Head of caudate nucleus (tissue), 42 donors: ENCODE data around the gene PRSS48.
"Not testable (repeated sequence)": the region's sequence is repeated elsewhere in the genome, so short reads cannot be mapped to it uniquely, and the experiment has no call there.

Experiments used
- DNase-seq, 42 donors: peaks; one replicate each; pipeline versions ENCODE4 v3.0.0 to v3.0.0-alpha.2; 2020 to 2021; ENCODE audit warnings: mixed read lengths in 7 of 42
- intact Hi-C: fragments of 100-400 bp; cut with DNase I; formaldehyde crosslinking; loops from one replicate; pipeline ENCODE4 v1.15.0; 2022

Gene PRSS48, protein sequence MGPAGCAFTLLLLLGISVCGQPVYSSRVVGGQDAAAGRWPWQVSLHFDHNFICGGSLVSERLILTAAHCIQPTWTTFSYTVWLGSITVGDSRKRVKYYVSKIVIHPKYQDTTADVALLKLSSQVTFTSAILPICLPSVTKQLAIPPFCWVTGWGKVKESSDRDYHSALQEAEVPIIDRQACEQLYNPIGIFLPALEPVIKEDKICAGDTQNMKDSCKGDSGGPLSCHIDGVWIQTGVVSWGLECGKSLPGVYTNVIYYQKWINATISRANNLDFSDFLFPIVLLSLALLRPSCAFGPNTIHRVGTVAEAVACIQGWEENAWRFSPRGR

GRCh38 chr4:151276787-151277562 is at the start of gene PRSS48:
Gene PRSS48 (plus strand): TSS chr4:151277161. CDS start chr4:151277173, 12 bp downstream.
- peak; percentile 64 to 96 (median 87) for DNase-seq
- intact Hi-C loops = loop anchor here (2.0 kb wide), 1 partner anchor 86 kb away; no protein-coding TSS in a partner anchor

DNA sequence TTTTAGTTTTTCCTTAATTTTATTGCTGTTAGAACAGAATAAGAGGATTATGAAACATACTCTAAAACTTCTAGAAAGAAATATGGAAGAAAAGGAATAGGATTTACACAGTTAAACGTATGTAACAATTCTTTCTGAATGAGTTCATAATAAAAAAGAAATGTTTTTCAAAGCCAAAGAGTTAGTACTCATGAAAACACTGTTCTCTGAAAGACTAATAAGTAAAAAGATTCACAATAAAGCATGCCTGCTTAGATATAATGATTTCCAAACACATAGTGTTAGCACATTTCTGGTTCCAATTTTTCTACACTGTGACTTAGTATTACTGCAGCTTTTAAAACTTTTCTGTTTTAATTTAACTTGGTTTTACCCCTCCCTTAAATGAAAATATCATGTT is 49.8 kb upstream of the PRSS48 start:
- intact Hi-C loops = no loop called here

GRCh38 chr4:151227731-151228130 is 49.2 kb upstream of the PRSS48 start:
- DNase-seq = peak in 41 of 42 donors; percentile 19 to 85 (median 65)
- intact Hi-C loops = no loop called here

More for the DNA sequence above, 49.8 kb upstream of the PRSS48 start:
- no peak for DNase-seq

DNA sequence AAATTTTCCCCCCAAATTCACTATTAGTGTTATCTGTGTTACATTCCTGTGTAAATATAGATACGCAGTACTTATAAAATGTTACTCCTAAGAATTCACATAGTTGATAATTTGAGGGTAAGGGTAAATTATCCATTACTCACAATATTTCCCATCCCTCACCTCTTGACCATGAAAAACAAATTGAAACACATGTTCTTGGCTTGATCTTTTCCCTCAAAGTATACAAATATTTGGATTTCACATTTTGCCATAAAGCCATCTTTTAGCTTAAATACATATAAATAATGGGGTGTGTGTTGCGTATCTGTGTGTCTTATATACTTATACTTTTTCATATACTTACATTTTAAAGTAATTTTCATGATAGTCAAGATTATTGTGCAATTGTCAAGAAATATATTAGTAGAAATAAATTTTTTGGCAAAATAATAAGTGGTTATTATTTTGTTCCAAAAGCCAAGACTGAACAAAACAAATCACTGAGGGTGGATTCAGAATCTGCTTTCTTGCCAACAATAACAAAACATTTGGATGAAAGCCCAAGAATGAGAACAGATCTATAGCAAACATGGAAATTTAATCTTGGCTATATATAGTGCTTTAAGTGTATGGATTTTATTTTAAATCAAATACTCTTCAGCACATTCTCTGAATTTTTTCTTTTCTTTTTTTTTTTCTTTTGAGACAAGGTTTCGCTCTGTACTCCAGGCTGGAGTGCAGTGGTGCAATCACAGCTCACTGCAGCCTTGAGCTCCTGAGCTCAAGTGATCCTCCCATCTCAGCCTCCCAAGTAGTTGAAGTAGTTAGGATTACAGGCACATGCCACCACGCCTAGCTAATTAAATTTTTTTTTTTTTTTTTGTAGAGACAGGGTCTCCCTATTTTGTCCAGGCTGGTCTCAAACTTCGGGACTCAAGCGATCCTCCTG is 48.5 kb upstream of the PRSS48 start:
- intact Hi-C loops = no loop called here
- no peak for DNase-seq

DNA sequence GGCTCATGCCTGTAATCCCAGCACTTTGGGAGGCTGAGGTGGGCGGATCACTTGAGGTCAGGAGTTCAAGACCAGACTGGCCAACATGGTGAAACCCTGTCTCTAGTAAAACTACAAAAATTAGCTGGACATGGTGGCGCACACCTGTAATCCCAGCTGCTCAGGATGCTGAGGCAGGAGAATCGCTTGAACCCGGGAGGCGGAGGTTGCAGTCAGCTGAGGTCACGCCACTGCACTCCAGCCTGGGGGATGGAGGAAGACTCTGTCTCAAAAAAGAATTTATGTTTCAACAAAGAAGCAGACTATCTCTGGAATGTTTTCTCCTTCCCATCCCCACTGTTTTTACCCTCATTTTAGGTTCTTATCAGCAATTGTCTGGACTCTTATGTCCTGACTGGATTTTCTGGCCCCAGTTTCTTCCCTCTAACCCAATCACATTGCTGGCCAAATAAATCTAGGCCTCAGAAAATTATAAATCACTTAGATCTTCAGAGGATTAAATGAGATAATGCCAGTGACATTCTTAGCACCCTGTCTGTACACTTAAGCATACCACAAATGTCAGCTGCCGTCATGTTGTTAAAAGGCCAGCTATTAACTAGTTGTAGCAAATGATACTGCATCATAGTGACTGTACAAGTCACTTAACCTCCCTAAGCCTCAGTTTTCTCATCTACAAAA is 44.9 kb upstream of the PRSS48 start:
- intact Hi-C loops = no loop called here
- no peak for DNase-seq

- DNase-seq = no peak
- intact Hi-C loops = no loop called here
Observed at GRCh38 chr4:151233600-151233999, 43.4 kb upstream of the PRSS48 start.

DNA sequence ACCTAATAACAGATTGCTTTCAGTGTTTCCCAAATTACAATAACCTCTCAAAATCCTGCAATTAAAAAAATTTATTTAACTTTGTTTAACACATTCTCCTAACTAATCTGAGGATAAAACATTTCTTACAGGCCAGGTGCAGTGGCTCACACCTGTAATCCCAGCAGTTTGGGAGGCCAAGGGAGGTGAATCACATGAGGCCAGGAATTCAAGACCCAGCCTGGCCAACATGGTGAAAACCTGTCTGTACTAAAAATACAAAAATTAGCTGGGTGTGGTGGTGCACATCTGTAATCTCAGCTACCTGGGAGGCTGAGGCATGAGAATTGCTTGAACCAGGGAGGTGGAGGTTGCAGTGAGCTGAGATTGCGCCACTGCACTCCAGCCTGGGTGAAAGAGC is 41.6 kb upstream of the PRSS48 start:
- intact Hi-C loops, DNase-seq: not testable (repeated sequence)

DNA sequence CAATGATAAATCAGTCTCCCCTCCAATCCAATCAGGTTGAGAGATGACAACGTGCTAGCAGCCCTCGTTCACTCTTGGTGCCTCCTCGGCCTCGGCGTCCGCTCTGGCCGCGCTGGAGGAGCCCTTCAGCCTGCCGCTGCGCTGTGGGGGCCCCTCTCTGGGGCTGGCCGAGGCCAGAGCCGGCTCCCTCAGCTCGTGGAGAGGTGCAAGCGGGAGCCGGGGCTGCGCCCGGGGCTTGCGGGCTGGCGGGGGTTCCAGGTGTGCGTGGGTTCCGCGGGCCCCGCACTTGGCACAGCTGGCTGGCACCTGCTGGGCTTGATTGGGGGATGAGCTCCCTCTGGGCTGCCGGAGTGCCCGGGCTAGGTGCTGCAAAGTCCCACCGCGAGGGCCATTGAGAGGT is 40.9 kb upstream of the PRSS48 start:
- no peak for DNase-seq
- intact Hi-C loops = no loop called here

- DNase-seq = peak in 14 of 42 donors; percentile 4 to 66 (median 29)
- intact Hi-C loops = no loop called here
Observed at GRCh38 chr4:151238477-151238876, 38.5 kb upstream of the PRSS48 start.

DNA sequence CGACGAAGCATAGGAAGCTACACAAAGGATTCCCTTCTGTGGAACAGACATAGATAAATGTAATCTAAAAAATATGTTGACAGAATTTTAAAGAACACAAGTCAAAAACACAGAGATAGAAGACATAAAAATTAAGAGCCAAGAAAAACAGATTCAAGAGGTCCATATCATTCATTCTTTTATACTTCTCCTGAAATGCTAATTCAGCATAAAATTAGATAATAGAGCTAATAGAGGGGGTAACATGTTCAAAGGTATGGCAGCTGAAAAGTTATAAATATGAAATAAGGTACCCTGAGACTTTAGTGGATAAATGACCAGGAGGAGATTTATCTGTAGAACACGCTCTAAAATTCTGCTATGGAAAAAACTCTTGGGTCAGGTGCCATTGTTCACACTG is 37.4 kb upstream of the PRSS48 start:
- no peak for DNase-seq
- intact Hi-C loops = no loop called here

GRCh38 chr4:151242305-151242704 is 34.7 kb upstream of the PRSS48 start:
- intact Hi-C loops = no loop called here
- no peak for DNase-seq

- DNase-seq = no peak
- intact Hi-C loops = no loop called here
Observed at GRCh38 chr4:151246742-151247141, 30.2 kb upstream of the PRSS48 start.

DNA sequence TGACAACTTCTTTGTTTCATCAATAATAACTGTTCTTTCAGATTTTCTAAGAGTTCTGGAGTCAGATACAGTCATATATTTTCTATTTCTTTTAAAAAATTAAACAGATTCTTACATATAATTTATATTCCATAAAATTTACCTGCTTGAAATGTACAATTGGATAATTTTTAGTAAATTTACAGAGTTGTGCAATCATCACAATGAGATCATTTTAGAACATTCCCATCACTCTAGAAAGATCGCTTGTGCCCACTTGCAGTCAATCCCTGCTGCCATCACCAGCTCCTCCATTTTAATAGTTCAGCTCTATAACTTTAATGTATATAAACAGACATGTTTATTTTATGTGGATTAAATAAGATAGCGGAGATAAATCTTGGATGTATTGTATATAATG is 29.6 kb upstream of the PRSS48 start:
- intact Hi-C loops = no loop called here
- DNase-seq = no peak

DNA sequence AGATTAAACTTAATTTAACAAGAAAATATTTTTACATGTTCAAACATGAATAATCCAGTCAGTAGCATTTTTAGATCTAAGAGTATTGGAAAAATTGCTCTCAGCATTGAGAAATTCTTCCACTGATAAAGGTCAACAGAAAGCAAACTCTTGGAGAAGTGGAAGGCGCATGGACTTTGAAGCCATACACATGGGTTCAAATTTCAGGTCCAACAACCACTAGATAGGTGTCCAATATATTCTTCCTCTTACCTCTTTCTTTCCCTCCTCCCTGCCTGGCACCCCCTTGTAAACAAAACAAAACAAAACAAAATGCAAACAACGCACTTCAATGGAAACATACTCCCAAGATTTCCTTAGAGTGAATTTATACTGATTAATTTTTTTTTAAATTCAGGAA is 28.4 kb upstream of the PRSS48 start:
- intact Hi-C loops = no loop called here
- no peak for DNase-seq

DNA sequence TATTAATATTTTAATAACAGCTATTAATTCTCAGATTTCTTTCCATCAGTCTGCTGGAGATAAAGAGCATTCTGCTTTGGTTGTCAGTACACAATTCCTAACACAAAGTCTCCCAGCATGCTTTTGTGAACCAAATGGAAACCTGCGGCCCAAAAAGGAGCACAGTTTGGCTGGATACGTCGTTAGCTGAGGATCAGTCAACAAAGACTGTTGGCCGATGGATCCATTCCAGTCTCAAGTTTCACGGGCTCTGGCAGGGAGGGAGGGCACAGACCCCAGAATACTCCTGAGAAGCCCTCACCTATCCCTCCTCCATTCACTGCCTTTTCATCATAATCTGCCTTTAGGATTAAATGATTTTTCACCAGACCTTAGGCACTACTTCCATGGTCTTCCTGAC is 26.3 kb upstream of the PRSS48 start:
- intact Hi-C loops = no loop called here
- no peak for DNase-seq

GRCh38 chr4:151251603-151252304 is 25.2 kb upstream of the PRSS48 start:
- intact Hi-C loops = no loop called here
- no peak for DNase-seq

DNA sequence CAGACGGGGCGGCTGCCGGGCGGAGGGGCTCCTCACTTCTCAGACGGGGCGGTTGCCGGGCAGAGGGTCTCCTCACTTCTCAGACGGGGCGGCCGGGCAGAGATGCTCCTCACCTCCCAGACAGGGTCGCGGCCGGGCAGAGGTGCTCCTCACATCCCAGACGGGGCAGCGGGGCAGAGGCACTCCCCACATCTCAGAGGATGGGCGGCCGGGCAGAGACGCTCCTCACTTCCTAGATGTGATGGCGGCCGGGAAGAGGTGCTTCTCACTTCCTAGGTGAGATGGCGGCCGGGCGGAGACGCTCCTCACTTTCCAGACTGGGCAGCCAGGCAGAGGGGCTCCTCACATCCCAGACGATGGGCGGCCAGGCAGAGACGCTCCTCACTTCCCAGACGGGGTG is 21.7 kb upstream of the PRSS48 start:
- intact Hi-C loops, DNase-seq: not testable (repeated sequence)

- DNase-seq, intact Hi-C loops: not testable (repeated sequence)
Observed at GRCh38 chr4:151255680-151256079, 21.3 kb upstream of the PRSS48 start.
